ENCODE results near the gene EFCAB5.
"Not testable (repeated sequence)": the region's sequence is repeated elsewhere in the genome, so short reads cannot be mapped to it uniquely, and the experiment has no call there.

The EFCAB5 gene

GRCh38 chr17:29941334-29941733, at the start of gene EFCAB5:
Gene EFCAB5, plus strand, starts transcription at chr17:29941634. Its CDS starts 163 bp downstream, at chr17:29941797.
- no peak for DNase-seq (ENCODE audit: low read depth in 2 of 2)

DNA sequence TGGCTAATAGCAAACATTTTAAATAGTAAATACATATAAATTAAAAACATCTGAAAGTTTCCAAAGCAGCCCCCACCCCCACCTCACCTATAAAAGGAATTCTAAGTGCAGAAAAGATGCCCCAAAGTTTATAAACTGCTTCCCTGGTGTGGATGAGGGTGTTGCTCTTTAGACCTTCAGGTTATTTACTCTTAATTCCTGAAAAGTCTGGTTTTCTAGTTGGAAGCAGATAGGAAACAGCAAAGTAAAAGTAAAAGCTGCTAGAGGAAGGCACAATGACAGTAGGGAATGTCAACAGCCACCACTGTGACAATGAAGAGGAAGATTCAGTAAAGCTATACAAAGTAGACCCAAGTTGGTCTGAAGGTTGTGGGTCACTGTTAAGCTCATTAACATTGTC, 49.2 kb upstream of the EFCAB5 start:
- no peak for DNase-seq (ENCODE audit: low read depth in 2 of 2)

DNA sequence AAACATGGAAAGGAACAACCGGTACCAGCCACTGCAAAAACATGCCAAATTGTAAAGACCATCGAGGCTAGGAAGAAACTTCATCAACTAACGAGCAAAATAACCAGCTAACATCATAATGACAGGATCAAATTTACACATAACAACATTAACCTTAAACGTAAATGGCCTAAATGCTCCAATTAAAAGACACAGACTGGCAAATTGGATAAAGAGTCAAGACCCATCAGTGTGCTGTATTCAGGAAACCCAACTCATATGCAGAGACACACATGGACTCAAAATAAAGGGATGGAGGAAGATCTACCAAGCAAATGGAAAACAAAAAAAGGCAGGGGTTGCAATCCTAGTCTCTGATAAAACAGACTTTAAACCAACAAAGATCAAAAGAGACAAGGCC, 44.3 kb upstream of the EFCAB5 start:
- DNase-seq (ENCODE audit: low read depth in 2 of 2), result not testable (repeated sequence)

- no peak for DNase-seq (ENCODE audit: low read depth in 2 of 2)
These were observed 38.0 kb upstream of the EFCAB5 start for GRCh38 chr17:29903471-29903870.

DNA sequence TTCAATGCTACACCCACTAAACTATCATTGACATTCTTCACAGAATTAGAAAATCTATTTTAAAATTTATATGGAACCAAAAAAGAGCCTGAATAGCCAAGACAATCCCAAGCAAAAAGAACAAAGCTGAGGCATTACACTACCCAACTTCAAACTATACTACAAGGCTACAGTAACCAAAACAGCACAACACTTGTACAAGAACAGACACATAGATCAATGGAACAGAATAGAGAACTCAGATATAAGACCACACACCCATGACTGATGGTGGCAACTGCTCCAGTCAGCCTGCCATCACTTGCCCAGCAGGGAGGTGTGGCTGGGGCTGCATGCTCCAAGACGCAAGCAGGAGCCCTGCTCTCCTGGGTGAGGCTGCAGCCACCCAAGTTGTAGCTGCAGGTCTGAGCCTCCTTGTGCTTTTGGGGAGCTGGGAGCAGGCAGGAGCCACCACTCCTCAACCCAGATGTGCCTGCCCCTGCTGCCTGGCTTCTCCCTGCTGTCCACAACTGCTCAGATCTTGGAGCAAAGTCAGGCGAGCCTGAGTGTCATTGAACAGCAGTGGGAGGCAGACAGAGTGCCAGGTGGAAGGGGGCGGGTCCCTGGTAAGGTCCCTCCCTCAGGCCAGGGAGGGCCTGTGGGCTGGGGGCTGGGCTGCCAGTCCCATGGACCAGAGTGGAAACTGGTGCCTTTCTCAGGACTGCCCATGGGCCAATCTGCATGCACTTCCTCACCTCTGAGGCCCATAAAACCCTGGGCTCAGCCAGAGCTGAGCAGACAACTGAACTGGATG, 36.2 kb upstream of the EFCAB5 start:
- no peak for DNase-seq (ENCODE audit: low read depth in 2 of 2)

DNA sequence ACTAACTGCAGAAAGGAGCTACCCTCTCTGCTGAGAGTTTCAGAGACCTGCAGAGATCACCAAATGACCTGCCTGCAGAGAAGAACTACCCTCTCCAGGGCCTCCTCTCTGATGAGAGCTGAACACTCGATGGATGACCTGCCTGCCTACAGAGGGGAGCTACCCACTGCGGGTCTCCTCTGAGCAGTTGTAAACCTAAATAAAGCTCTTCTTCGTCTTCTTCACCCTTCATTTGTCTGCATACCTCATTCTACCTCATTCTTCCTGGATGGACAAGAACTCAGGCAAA, 35.6 kb upstream of the EFCAB5 start:
- DNase-seq (ENCODE audit: low read depth in 2 of 2), result no peak

- DNase-seq (ENCODE audit: low read depth in 2 of 2), result no peak
These were observed 34.5 kb upstream of the EFCAB5 start for GRCh38 chr17:29906969-29907368.

DNA sequence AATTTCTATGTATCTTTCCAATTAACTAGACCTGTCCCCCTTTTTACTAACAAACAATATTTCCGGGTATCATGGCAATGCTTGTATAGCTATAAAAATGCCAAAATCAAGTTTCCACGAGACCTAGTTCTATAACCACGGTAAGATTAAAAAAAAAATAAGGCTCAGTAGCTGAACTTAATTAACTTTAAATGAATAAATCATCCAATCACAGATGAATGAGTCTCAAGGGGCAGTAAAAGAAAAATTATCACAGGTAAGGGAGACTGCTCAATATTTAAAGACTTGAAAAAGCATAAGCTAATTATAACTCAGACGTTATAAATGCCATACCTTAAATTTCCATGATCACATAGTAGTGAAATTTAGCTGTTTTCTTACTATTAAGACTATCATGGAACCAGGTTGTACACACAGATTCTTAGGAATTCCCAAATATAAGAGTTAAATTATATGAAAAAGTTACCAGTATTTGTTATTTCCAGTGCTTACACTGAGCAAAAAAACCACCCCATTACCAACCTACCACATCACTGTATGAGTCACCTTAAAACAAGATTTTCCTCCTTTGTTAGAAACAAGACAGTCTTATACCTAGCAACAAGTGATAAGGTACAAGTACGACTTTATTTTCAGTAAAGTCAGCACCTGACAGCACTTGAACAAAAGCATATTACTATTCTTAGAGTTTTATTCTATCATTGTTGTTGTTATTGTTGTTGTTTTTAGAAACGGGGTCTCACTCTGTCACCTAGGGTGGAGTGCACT, 32.0 kb upstream of the EFCAB5 start:
- no peak for DNase-seq (ENCODE audit: low read depth in 2 of 2)

DNA sequence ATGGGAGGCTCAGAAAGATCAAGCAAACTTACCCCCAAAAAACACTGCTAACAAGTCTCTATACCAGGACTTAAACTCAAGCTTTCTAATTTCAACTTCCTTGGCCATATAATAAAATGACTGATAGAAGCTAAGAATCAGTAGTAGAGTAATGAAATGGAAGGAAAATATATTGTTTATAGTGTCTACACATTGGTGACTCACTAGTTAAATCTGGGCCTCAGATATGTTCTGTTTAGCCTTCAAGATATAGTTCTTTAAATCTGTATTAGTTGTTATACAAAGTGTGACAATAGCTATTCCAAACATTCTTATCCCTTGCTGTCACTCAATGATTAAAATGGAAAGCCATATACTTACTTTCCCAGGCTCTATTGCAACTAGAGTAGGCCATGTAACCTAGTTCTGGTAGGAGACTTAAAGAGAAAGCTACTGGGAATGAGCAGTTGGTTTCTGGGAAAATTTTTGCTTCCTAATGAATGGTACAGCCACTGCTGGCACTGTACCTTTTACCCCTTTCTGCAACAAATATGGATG, 29.7 kb upstream of the EFCAB5 start:
- no peak for DNase-seq (ENCODE audit: low read depth in 2 of 2)

GRCh38 chr17:29914819-29915537, 26.5 kb upstream of the EFCAB5 start:
- DNase-seq (ENCODE audit: low read depth in 2 of 2), result no peak

DNA sequence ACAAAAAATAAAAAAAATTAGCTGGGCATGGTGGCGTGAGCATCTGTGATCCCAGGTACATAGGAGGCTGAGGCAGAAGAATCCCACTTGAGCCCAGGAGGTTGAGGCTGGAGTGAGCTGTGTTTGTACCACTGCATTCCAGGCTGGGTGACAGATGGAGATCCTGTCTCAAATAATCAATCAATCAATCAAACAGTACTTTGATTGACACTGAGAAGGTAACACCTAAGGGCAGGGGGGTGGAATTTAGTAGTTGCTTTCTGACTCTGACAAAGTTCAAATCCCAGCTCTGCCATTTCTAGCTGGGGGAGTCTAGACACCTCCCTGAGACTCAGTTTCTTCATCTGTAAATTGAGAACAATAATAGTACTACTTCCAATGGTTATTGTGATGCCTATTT, 23.4 kb upstream of the EFCAB5 start:
- DNase-seq (ENCODE audit: low read depth in 2 of 2), result no peak

DNA sequence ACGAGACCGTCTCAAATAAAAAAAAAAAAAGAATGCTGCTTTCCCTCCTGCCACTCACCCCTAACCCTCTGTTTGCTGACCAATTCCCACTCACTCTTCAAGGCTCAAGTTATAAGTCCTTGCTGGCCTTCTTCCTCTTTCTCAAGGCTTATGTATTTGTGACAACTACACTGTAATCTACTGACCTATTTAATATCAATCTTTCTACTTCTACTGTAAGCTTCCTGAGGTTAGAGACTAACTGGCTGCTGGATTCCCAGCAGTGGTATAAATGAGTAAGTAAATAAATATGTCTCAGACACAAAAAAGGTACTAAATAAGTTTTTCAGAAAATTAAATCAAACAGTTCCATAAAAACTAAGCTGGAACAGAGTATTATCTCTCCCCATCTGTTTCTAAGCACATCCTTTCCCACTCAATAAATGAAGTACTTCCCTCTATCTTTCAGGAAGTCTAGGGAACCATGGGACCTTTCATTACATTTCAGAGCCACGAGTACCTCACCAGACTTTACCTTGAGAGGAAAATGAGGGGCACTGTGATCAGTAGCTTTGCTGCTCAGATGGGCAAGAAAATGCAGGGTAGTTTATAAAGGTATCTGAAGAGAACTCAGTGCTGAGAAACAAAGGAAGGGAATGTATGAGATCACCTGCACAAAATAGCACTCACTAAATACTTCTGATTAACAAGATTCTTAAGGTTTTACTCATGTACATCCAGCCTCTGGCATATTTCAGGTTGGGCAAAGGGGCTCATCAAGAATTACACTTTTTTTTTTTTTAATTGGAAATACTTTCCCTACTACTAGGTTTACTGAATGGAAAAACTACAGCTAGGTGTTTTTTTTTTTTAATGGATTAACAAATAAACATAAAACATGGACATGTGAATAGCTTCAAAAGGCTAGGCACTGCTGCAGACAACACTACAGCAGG, 22.2 kb upstream of the EFCAB5 start:
- DNase-seq (ENCODE audit: low read depth in 2 of 2), result no peak

DNA sequence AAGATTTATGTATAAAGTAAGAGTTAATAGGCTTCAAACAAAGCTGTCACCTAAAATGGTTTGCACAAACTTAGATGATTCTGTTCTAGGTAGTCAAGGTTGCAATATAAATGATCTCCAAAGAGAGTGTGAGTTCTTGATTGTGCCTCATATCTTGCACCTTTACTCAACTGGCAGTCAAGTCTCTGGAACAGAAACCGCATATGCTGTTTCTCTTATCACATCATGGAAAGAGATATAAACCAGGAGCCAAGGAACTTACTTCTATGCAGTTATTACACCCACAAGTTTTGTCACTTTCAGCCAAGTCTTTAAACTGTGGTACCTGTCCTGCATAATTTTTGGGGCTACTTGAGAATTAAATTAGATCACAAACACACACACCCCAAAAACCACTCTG, 16.6 kb upstream of the EFCAB5 start:
- DNase-seq (ENCODE audit: low read depth in 2 of 2), result no peak

DNA sequence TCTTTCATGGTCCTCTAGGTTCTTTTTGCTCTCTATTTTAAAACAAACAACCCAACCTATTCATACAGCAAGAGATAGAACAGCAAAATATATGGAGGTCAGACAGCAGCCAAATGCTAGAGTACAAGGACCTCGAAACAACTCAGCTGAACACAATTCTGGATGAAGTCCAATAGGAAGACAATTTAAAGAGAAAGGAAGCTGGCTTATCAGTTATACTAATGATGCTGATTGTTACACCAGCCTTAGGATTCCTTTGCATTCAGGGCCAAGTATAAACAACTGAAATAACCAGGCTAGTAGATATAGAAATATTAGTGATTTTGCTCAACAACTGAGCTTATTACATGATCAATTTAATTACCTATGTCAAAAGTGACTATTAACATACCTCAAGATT, 13.9 kb upstream of the EFCAB5 start:
- DNase-seq (ENCODE audit: low read depth in 2 of 2), result no peak

DNA sequence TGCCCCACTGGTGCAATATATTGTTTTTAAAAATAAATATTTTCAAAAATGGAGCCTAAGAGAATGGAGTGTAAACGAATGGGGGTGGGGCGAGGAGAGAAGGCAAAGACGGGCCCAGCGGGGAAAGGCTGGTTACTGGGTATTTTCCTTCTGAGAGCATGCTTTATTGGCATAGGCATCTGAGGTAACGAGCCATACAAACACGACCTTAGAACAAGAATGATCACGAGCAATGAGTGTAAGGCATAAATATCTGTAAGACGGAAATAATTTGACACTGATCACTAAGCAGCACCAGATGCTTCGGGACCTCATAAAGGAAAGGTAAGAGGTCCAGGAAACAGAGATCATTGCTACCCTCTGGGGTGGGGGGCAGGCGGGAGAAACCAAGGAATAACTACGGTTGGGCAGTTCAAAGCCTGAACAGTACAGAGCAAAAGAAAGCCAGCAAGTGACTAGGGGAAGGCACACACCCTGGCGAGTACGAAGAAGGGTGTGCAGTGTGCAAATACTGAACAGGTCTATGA, 12.4 kb upstream of the EFCAB5 start:
- DNase-seq (ENCODE audit: low read depth in 2 of 2), result no peak

DNA sequence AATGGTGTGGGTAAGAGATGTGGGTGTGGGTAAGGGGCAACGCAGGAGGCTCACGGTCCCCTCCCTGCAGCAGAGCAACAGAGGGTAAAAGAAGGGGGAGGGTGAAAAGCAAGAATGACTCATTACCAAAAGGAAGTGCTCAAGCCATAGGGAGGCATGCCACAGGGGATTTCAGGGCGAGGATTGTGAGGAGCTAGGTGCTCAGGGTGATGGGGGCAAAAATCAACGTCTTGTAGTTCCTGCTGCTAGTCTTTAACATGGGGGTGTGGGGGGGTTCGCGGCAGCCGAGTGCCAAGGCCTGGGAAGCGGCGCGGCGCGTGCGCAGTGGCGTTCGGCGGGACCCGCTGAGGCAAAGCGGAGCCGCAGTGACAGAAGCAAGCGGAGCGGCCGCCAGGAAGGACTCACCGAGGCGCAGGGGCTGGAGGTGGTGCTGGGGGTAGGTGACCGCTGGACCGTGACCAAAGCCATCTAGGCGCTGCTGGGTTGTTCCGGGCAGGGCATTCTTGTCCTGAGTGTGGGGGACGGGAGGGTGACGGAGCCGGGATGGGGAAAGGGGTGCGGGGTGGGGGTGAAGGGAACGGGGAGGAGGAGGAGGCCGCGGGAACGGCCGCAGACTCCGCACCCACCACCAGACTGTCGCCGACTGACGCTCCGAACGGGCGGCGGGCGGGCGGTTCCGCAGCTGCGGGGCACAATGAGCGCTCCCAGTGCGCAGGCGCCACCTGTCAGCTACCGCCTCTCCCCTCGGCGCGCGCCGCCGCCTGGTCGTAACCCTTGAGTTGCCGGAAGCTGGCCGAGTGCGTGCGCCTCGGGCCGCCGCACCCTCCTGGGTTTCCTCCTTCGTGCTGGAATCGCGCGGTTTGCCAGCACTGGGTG, 11.7 kb upstream of the EFCAB5 start, which contains the start of gene SSH2:
TSS of gene SSH2 (minus strand) at position 696 of the 876 bp plus-strand sequence. CDS start at position 468, 228 bp downstream.
- peak in 1 of 2 experiments; percentile 47 for DNase-seq (ENCODE audit: low read depth in 2 of 2)

GRCh38 chr17:29930409-29931010, 10.9 kb upstream of the EFCAB5 start:
- DNase-seq (ENCODE audit: low read depth in 2 of 2), result no peak

- DNase-seq (ENCODE audit: low read depth in 2 of 2), result peak in 1 of 2 experiments; percentile 41
These were observed 10.1 kb upstream of the EFCAB5 start for GRCh38 chr17:29931231-29931932.

GRCh38 chr17:29933379-29933778, 8.1 kb upstream of the EFCAB5 start:
- no peak for DNase-seq (ENCODE audit: low read depth in 2 of 2)

All from fibroblast of skin of left biceps (primary cell).